NCI-H748 treated with DMSO at 0.1 percent for 48 hours (cell line): ENCODE data around the gene HDAC11.

Source experiments
- DNase-seq: peaks from one replicate; lab custom pipeline; 2025; lab: John Stamatoyannopoulos, UW

Gene HDAC11

GRCh38 chr3:13544293-13544831 lies 64.3 kb downstream of the HDAC11 start:
- DNase-seq, result no peak

GRCh38 chr3:13544951-13545651 lies 65.0 kb downstream of the HDAC11 start:
- no peak for DNase-seq

GRCh38 chr3:13545952-13546454 lies 65.9 kb downstream of the HDAC11 start:
- no peak for DNase-seq

GRCh38 chr3:13546667-13547171 lies 66.6 kb downstream of the HDAC11 start:
- no peak for DNase-seq

GRCh38 chr3:13547591-13548371 lies 67.7 kb downstream of the HDAC11 start:
- DNase-seq, result no peak

- DNase-seq, result no peak
Observed at GRCh38 chr3:13548696-13549622, 68.9 kb downstream of the HDAC11 start, which contains the start of gene FBLN2. Gene FBLN2 (plus strand): TSS chr3:13549125. CDS start chr3:13570356, 21,231 bp downstream.

GRCh38 chr3:13549623-13550422 lies 69.7 kb downstream of the HDAC11 start:
- no peak for DNase-seq

- no peak for DNase-seq
Observed at GRCh38 chr3:13550423-13550690, 70.3 kb downstream of the HDAC11 start.

- no peak for DNase-seq
Observed at GRCh38 chr3:13550791-13551360, 70.8 kb downstream of the HDAC11 start.

GRCh38 chr3:13552857-13553652 lies 72.9 kb downstream of the HDAC11 start:
- DNase-seq, result no peak

GRCh38 chr3:13553686-13554085 lies 73.6 kb downstream of the HDAC11 start:
- no peak for DNase-seq

- no peak for DNase-seq
Observed at GRCh38 chr3:13555753-13556152, 75.6 kb downstream of the HDAC11 start.
